GM18517 (cell line): ENCODE results near the gene GATA6.
"Not testable (repeated sequence)": the region's sequence is repeated elsewhere in the genome, so short reads cannot be mapped to it uniquely, and the experiment has no call there.

Experiments
- ATAC-seq: cut with Tn5 transposase; IDR thresholded peaks from one replicate; pipeline ENCODE4 v1.9.1; 2021; ENCODE audit warnings: mild to moderate bottlenecking, moderate library complexity; ENCODE audit not compliant: unreplicated experiment

Gene GATA6

DNA sequence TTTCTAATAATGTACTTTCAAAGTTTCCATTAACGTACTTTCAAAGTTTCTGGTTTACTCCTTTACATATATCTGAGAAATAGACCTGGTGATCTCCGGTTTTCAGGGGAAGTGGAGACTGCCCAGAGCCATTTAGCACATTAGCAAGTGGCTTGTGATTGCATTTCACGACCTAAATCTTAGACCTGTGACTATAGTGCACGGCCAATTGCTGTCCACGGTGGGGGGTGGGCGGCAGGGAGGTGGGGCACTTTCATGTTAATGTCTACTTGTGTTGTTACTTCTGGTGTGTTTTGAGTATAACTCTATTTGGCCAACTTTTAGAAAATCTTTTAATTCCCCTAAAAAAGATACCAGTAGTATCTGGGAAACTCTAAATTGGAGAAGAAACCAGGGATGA, 11.3 kb downstream of the GATA6 start:
- ATAC-seq: no peak

- no peak for ATAC-seq
Measured at GRCh38 chr18:22182884-22183697, 13.7 kb downstream of the GATA6 start.

GRCh38 chr18:22183698-22184170, 14.3 kb downstream of the GATA6 start:
- ATAC-seq: no peak

GRCh38 chr18:22184573-22184972, 15.2 kb downstream of the GATA6 start:
- ATAC-seq: not testable (repeated sequence)

DNA sequence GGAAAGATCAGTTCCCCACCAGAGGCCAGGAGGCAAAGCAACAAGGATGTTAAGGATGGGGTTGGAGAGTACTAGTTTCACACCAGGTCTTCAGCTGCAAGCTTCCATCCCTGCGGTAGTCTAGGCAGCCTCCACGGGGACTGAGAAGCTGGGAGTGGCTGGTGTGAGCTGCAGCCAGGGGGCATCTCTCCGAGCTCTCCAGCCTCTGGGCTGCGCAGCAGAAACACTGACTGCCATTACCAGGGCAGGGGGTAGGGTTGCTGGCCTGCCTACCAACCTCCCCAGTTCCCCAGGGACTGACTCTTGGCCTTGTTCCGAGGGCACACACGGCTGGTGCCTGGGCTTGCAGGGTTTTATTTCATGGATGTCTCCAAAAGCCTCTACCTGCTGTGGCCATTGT, 15.9 kb downstream of the GATA6 start:
- no peak for ATAC-seq

DNA sequence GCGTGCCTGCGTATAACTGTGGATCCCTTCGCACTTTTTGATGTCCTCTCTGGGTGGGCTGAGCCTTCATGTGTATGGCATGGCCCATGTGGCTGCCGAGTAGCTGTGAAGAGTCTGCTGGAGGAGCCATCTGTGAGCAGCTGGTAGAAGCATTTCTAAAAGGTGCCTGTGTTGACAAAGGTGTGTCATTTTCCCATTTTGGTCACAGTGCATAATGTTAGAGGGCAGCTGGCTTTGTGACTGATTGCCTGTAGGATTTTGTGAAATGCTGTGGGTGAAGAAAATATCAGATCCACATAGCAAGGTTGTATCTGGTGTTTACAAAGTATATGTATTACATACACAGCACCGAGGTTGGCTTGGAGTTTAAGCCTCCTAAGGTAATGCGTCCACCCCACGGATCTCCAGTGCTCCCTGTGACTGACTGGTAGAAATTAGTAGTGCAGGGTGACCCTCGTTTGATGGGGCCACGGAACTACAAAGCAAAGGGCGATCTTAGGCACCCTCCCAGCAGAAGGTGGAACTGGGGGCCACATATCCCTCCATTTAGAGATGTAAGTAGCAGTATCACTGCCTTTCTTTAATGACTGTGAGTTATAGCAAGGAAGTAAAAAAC, 16.5 kb downstream of the GATA6 start:
- no peak for ATAC-seq

- ATAC-seq: no peak
Measured at GRCh38 chr18:22186484-22186971, 17.1 kb downstream of the GATA6 start.

GRCh38 chr18:22188559-22189267, 19.3 kb downstream of the GATA6 start:
- no peak for ATAC-seq

GRCh38 chr18:22189449-22190166, 20.2 kb downstream of the GATA6 start:
- no peak for ATAC-seq

DNA sequence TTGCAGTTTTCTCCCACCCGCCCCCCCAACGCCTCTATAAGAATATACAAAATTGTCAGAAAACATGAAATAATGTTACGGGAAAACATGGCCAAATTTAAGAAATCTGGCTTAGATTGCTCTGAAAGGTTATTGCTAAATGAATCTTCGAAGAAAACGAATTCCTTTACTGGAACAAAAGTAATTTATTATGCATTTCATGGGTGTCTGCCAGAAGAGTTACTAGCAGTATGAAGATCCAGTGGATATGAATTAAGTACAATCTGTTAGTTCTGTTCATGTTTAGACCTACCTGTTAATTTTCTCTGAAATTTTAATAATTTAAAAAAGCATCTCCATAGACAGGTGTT, 21.9 kb downstream of the GATA6 start:
- ATAC-seq: no peak

DNA sequence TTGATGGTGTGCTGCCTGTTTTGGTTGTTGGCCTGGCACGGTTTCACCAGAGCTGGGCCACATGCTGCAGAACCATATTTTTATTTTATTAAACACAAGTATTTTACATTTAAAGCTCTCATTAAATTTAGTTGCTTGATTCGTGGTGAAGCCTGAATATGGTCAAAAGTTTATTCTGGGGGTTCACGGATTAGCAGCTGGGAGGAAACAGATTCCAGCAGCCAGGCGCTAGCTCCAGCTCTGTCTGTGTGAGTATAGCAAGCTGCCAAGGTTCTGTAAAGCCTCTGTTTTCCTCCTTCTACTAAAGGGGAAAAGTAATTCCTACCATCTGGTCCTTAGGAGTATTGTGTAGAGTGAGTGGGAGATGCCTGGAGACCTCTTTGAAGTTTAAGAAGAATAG, 22.5 kb downstream of the GATA6 start:
- ATAC-seq: no peak

- no peak for ATAC-seq
Measured at GRCh38 chr18:22193466-22193865, 24.1 kb downstream of the GATA6 start.

DNA sequence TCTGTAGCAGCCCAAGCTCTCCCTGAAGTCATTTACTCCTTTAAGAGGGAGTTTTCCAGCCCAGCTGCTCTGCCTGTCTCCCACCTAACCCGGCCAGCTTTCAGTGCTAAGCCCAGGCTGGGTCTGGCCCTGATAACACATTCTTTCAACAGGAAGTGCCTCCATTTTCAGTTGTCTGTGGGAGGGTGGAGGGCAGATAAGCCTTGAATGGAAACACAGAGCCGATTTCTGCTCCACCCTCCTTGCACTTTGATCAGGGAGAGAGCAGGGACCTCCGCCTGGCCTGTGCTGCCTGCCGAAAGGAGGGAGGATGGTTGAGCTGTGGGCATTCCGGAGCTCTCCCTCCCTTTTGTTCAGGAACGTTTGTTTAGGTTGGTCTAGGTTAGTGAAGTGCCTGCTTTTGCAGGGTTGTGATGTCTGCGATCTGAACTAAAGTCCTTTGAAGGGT, 24.8 kb downstream of the GATA6 start:
- no peak for ATAC-seq

GRCh38 chr18:22195052-22195451, 25.7 kb downstream of the GATA6 start:
- ATAC-seq: no peak

DNA sequence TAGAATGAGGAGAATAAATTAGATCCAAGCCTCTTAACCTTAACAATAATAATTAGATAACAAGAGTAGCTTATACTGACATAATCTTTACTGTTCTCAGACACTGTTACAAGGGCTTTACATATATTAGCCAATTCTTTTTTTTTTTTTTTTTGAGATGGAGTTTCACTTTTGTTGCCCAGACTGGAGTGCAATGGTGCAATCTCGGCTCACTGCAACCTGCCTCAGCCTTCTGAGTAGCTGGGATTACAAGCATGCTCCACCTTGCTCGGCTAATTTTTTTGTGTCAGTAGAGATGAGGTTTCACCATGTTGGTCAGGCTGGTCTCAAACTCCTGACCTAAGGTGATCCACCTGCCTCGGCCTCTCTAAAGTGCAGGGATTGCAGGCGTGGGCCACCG, 27.6 kb downstream of the GATA6 start:
- not testable (repeated sequence) for ATAC-seq

- ATAC-seq: no peak
Measured at GRCh38 chr18:22197668-22198067, 28.3 kb downstream of the GATA6 start.

GRCh38 chr18:22198163-22198562, 28.8 kb downstream of the GATA6 start:
- no peak for ATAC-seq

- ATAC-seq: no peak
Measured at GRCh38 chr18:22199005-22199404, 29.6 kb downstream of the GATA6 start.

DNA sequence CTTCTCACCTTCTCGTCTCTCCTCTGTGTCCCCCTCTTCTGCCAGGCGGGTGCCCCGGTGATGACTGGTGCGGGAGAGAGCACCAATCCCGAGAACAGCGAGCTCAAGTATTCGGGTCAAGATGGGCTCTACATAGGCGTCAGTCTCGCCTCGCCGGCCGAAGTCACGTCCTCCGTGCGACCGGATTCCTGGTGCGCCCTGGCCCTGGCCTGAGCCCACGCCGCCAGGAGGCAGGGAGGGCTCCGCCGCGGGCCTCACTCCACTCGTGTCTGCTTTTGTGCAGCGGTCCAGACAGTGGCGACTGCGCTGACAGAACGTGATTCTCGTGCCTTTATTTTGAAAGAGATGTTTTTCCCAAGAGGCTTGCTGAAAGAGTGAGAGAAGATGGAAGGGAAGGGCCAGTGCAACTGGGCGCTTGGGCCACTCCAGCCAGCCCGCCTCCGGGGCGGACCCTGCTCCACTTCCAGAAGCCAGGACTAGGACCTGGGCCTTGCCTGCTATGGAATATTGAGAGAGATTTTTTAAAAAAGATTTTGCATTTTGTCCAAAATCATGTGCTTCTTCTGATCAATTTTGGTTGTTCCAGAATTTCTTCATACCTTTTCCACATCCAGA, 31.3 kb downstream of the GATA6 start:
- ATAC-seq: no peak

- ATAC-seq: no peak
Measured at GRCh38 chr18:22203035-22203434, 33.6 kb downstream of the GATA6 start.
